Epithelial cell of esophagus (primary cell): ENCODE measurements around the gene RGS14.
"Not testable (repeated sequence)": the region's sequence is repeated elsewhere in the genome, so short reads cannot be mapped to it uniquely, and the experiment has no call there.

Experiments used
- DNase-seq: peaks from one replicate; pipeline ENCODE4 v3.0.0; 2010; ENCODE audit warnings: low read depth
- H3K4me3 ChIP-seq: 2 replicates; pipeline ENCODE4 v1.5.1; 2011; ENCODE audit warnings: mild to moderate bottlenecking, low read length, control low read depth
- CTCF ChIP-seq: IDR thresholded peaks from 2 replicates; pipeline ENCODE4 v1.5.1; 2011; ENCODE audit warnings: low read depth, mild to moderate bottlenecking, low read length, control low read depth, inconsistent platforms; ENCODE audit not compliant: insufficient read depth; ENCODE audit errors: missing control alignments

RGS14 gene

GRCh38 chr5:177334781-177335700 lies 22.7 kb upstream of the RGS14 start:
- no peak for DNase-seq
- H3K4me3 ChIP-seq, result no peak overlapping the region
- TF ChIP-seq CTCF, result no peak

- no peak for DNase-seq
- no peak for TF ChIP-seq CTCF
- H3K4me3 ChIP-seq, result no peak overlapping the region
These were observed 22.0 kb upstream of the RGS14 start for GRCh38 chr5:177335701-177336065.

- peak; percentile 37 for TF ChIP-seq CTCF
- H3K4me3 ChIP-seq, result no peak overlapping the region
- peak; percentile 37 for DNase-seq
These were observed 21.6 kb upstream of the RGS14 start for GRCh38 chr5:177336112-177336511.

GRCh38 chr5:177336603-177337494 lies 20.9 kb upstream of the RGS14 start:
- no peak for DNase-seq
- TF ChIP-seq CTCF, result no peak
- H3K4me3 ChIP-seq, result no peak overlapping the region

- no peak for DNase-seq
- H3K4me3 ChIP-seq, result no peak overlapping the region
- no peak for TF ChIP-seq CTCF
These were observed 19.2 kb upstream of the RGS14 start for GRCh38 chr5:177338251-177339106.

GRCh38 chr5:177339107-177339638 lies 18.6 kb upstream of the RGS14 start:
- H3K4me3 ChIP-seq, result no peak overlapping the region
- no peak for TF ChIP-seq CTCF
- peak; percentile 21 for DNase-seq

GRCh38 chr5:177343000-177343399 lies 14.7 kb upstream of the RGS14 start:
- not testable (repeated sequence) for DNase-seq, H3K4me3 ChIP-seq
